IMR-90 (cell line): ENCODE data around the gene UBE2O. TPM values are rescaled to one million over a fixed set of nuclear protein-coding genes. Genes with fewer than 3 reads are reported as not detected.

Experiments used
- ATAC-seq: fragments of 200-7000 bp; cut with Tn5 transposase; 2 replicates; pipeline ENCODE4 v1.9.1; 2020; ENCODE audit warnings: low read depth, mild to moderate bottlenecking, moderate library complexity
- BruUV-seq: library from RNA; stranded (reverse); fragments of 400-500 nt; replicated peaks from 2 replicates; lab custom pipeline; 2021; lab: Mats Ljungman, UMichigan
- CTCF ChIA-PET: fragments of 300-600 bp; formaldehyde crosslinking; extraction: SDS; loops from one replicate; lab custom pipeline; 2021; ENCODE audit warnings: antibody characterized with exemption; lab: Yijun Ruan, JAX
- POLR2A ChIA-PET: fragments of 300-600 bp; sonication (Branson Sonifier 250); formaldehyde crosslinking; loops from one replicate; lab custom pipeline; 2022; ENCODE audit warnings: antibody characterized with exemption; ENCODE audit not compliant: unreplicated experiment; lab: Charles Lee
- DNase-seq: peaks from one replicate; pipeline ENCODE4 v3.0.0; 2013
- H2AFZ ChIP-seq: replicated peaks from 2 replicates; pipeline ENCODE3; 2013; ENCODE audit warnings: low read length, mild to moderate bottlenecking; ENCODE audit not compliant: poor library complexity
- H2AK5ac ChIP-seq: 2 replicates; pipeline ENCODE4 v1.6.1; 2013; ENCODE audit warnings: low read depth, low read length, inconsistent platforms
- H2AK9ac ChIP-seq: replicated peaks from 2 replicates; pipeline ENCODE3; 2013; ENCODE audit warnings: mild to moderate bottlenecking, low read depth, low read length, moderate library complexity; ENCODE audit not compliant: poor library complexity
- H2BK120ac ChIP-seq: 2 replicates; pipeline ENCODE4 v1.6.1; 2013; ENCODE audit warnings: low read depth, low read length, inconsistent platforms
- H2BK15ac ChIP-seq: 3 replicates; pipeline ENCODE4 v1.6.1; 2013; ENCODE audit warnings: low read depth, low read length, inconsistent platforms
- H2BK20ac ChIP-seq: 2 replicates; pipeline ENCODE4 v1.6.1; 2013; ENCODE audit warnings: low read depth, mild to moderate bottlenecking, inconsistent platforms, low read length, moderate library complexity
- H2BK5ac ChIP-seq: 2 replicates; pipeline ENCODE4 v1.6.1; 2013; ENCODE audit warnings: mild to moderate bottlenecking, low read depth, low read length, inconsistent platforms; ENCODE audit not compliant: poor library complexity, severe bottlenecking
- H3K14ac ChIP-seq: replicated peaks from 2 replicates; pipeline ENCODE4 v1.6.1; 2013; ENCODE audit warnings: low read depth, low read length, inconsistent platforms
- H3K18ac ChIP-seq: 2 replicates; pipeline ENCODE4 v1.6.1; 2013; ENCODE audit warnings: low read depth, low read length, control low read depth
- H3K23ac ChIP-seq: 2 replicates; pipeline ENCODE4 v1.6.1; 2013; ENCODE audit warnings: low read depth, low read length, inconsistent platforms
- H3K27ac ChIP-seq: 2 replicates; pipeline ENCODE4 v1.5.1; 2013; ENCODE audit warnings: mild to moderate bottlenecking, control low read depth, low read length; ENCODE audit not compliant: insufficient read depth
- H3K27me3 ChIP-seq: 2 replicates; pipeline ENCODE4 v1.6.1; 2013; ENCODE audit warnings: low read length; ENCODE audit not compliant: control insufficient read depth, insufficient read depth
- H3K36me3 ChIP-seq: 2 replicates; pipeline ENCODE4 v1.6.1; 2013; ENCODE audit warnings: low read length, mixed read lengths; ENCODE audit not compliant: control insufficient read depth, insufficient read depth
- H3K4ac ChIP-seq: 2 replicates; pipeline ENCODE4 v1.6.1; 2013; ENCODE audit warnings: low read depth, low read length, inconsistent platforms
- H3K4me1 ChIP-seq: 2 replicates; pipeline ENCODE4 v1.6.1; 2013; ENCODE audit warnings: low read length, mixed read lengths; ENCODE audit not compliant: control insufficient read depth, insufficient read depth
- H3K4me2 ChIP-seq: 2 replicates; pipeline ENCODE4 v1.6.1; 2013; ENCODE audit warnings: low read depth, mild to moderate bottlenecking, control low read depth, low read length, moderate library complexity
- H3K4me3 ChIP-seq: 2 replicates; pipeline ENCODE4 v1.5.1; 2013; ENCODE audit warnings: low read depth, mild to moderate bottlenecking, control low read depth, low read length, moderate library complexity; ENCODE audit not compliant: insufficient read depth
- H3K56ac ChIP-seq: 2 replicates; pipeline ENCODE4 v1.6.1; 2013; ENCODE audit warnings: low read length, inconsistent platforms; ENCODE audit not compliant: insufficient read depth; ENCODE audit errors: extremely low read depth
- H3K79me1 ChIP-seq, 2 experiments: 2 replicates each; pipeline ENCODE4 v1.6.1; 2013; ENCODE audit warnings: low read length in 2 of 2, inconsistent platforms in 1 of 2, low read depth in 1 of 2
- H3K9ac ChIP-seq: 2 replicates; pipeline ENCODE4 v1.6.1; 2013; ENCODE audit warnings: low read depth, low read length, control low read depth
- H3K9me1 ChIP-seq: 2 replicates; pipeline ENCODE4 v1.6.1; 2013; ENCODE audit warnings: low read length, inconsistent platforms; ENCODE audit not compliant: insufficient read depth
- H3K9me3 ChIP-seq: 2 replicates; pipeline ENCODE4 v1.6.1; 2013; ENCODE audit warnings: low read length; ENCODE audit not compliant: control insufficient read depth, insufficient read depth
- H4K20me1 ChIP-seq: 2 replicates; pipeline ENCODE4 v1.6.1; 2013; ENCODE audit warnings: low read length, inconsistent platforms; ENCODE audit not compliant: insufficient read depth
- H4K5ac ChIP-seq: 2 replicates; pipeline ENCODE4 v1.6.1; 2013; ENCODE audit warnings: mild to moderate bottlenecking, low read depth, low read length, control low read depth
- H4K8ac ChIP-seq, 2 experiments: 2 replicates each; pipeline ENCODE4 v1.6.1; 2013; ENCODE audit warnings: low read depth in 2 of 2, low read length in 2 of 2, control low read depth in 1 of 2, inconsistent platforms in 1 of 2
- H4K91ac ChIP-seq: 2 replicates; pipeline ENCODE4 v1.6.1; 2013; ENCODE audit warnings: low read depth, low read length, inconsistent platforms; ENCODE audit not compliant: insufficient read depth
- CTCF ChIP-seq: conservative IDR thresholded peaks from 2 replicates; pipeline ENCODE4 v1.5.1; 2012; ENCODE audit warnings: mild to moderate bottlenecking, low read depth, low read length, improper control_type of control experiment
- FOS ChIP-seq: fragments of 150-350 bp; IDR thresholded peaks from 2 replicates; pipeline ENCODE4 v1.6.1; 2016; ENCODE audit warnings: low read depth, low read length
- MAFK ChIP-seq: IDR thresholded peaks from 2 replicates; pipeline ENCODE4 v1.6.1; 2012; ENCODE audit warnings: low read depth, low read length, improper control_type of control experiment
- MXI1 ChIP-seq: IDR thresholded peaks from 2 replicates; pipeline ENCODE4 v1.6.1; 2012; ENCODE audit warnings: low read depth, mild to moderate bottlenecking, low read length, moderate library complexity, borderline replicate concordance
- NFE2L2 ChIP-seq: fragments of 150-350 bp; IDR thresholded peaks from 2 replicates; pipeline ENCODE4 v1.6.1; 2016; ENCODE audit warnings: low read depth, mild to moderate bottlenecking, low read length
- POLR2A ChIP-seq: IDR thresholded peaks from 2 replicates; pipeline ENCODE4 v1.6.1; 2012; ENCODE audit warnings: mild to moderate bottlenecking, low read depth, low read length
- RCOR1 ChIP-seq: IDR thresholded peaks from 2 replicates; pipeline ENCODE4 v1.6.1; 2012; ENCODE audit warnings: mild to moderate bottlenecking, low read length, improper control_type of control experiment; ENCODE audit not compliant: insufficient replicate concordance
- RFX5 ChIP-seq: IDR thresholded peaks from 2 replicates; pipeline ENCODE4 v1.8.0; 2012; ENCODE audit warnings: low read depth, mild to moderate bottlenecking, low read length, moderate library complexity
- USF2 ChIP-seq: fragments of 150-350 bp; IDR thresholded peaks from 2 replicates; pipeline ENCODE4 v1.6.1; 2017; ENCODE audit warnings: mild to moderate bottlenecking, antibody characterized with exemption, low read length, low read depth
- WGBS, 2 experiments: methylation state at CpG; one replicate each; pipeline versions ENCODE4 v1.1.5 to v1.1.7; 2013; ENCODE audit warnings: missing lambda C conversion rate in 2 of 2; ENCODE audit not compliant: insufficient read length in 1 of 2; ENCODE audit errors: extremely low coverage in 2 of 2; 5-methylcytosine and 5-hydroxymethylcytosine counted together
- dilution Hi-C: fragments of 300-500 bp; cut with HindIII; formaldehyde crosslinking; loops from one replicate; pipeline ENCODE4 v1.14.3; 2018; ENCODE audit warnings: low sequenced_read_pairs; ENCODE audit not compliant: unreplicated experiment
- in situ Hi-C: fragments of 300-500 bp; cut with MboI; formaldehyde crosslinking; loops from 3 replicates; pipeline ENCODE4 v1.14.3; 2019; ENCODE audit warnings: low sequenced_read_pairs, inconsistent platforms, mixed read lengths
- intact Hi-C: fragments of 100-400 bp; cut with micrococcal nuclease; formaldehyde crosslinking; loops from 2 replicates; pipeline ENCODE4 v1.10.0; 2022
- polyA plus RNA-seq, 3 experiments: library from polyadenylated mRNA; depleted of rRNA; stranded (reverse); fragments of >200 nt; gene quantifications; 2 replicates each; pipeline ENCODE4 v1.2.3, GENCODE V29; 2012; ENCODE audit warnings: low replicate concordance in 1 of 3
- total RNA-seq: library from RNA; depleted of rRNA; stranded (reverse); fragments of >200 nt; gene quantifications from 2 replicates; pipeline ENCODE4 v1.2.3, GENCODE V29; 2012

UBE2O gene
- total and polyA plus RNA-seq, 2 of the 4 experiments (the other 2 are of a cell fraction) = 17.6 TPM

GRCh38 chr17:76395980-76396379 is 57.0 kb downstream of the UBE2O start:
- H2BK120ac ChIP-seq = no peak overlapping the region
- H2BK5ac ChIP-seq = no peak overlapping the region
- no peak overlapping the region for H3K14ac ChIP-seq
- intact Hi-C loops = no loop called here
- H3K18ac ChIP-seq = no peak overlapping the region
- peaks cover 4% of the 10 kb centered on the region; the same call in 1 of the 2 replicates for H4K20me1 ChIP-seq
- WGBS, 2 experiments = 96% methylated on average over 11 of the region's 15 CpGs; no CpG with 5 or more reads in 1 of the 2 experiments
- no peak overlapping the region for H4K8ac ChIP-seq
- H3K4me1 ChIP-seq = no peaks in the 10 kb centered on the region
- H2AK9ac ChIP-seq = peak overlapping the region; percentile 53
- no peaks in the 10 kb centered on the region for H3K27me3 ChIP-seq
- no TSS peak for BruUV-seq
- no peak overlapping the region for H3K4me2 ChIP-seq
- H3K4ac ChIP-seq = no peak overlapping the region
- DNase-seq = no peak
- no peak overlapping the region for H3K4me3 ChIP-seq
- H3K36me3 ChIP-seq = peaks cover 69% of the 10 kb centered on the region
- H3K23ac ChIP-seq = no peak overlapping the region
- H3K56ac ChIP-seq = no peak overlapping the region
- TF ChIP-seq USF2 = no peak
- no peak for TF ChIP-seq MXI1
- no peak for TF ChIP-seq CTCF
- TF ChIP-seq MAFK = no peak
- no peak for TF ChIP-seq FOS
- no peak for TF ChIP-seq POLR2A
- TF ChIP-seq NFE2L2 = no peak
- TF ChIP-seq RCOR1 = no peak
- no peak for TF ChIP-seq RFX5
- H3K9me1 ChIP-seq = no peaks in the 10 kb centered on the region
- no peak for ATAC-seq
- peaks cover 0 to 3% of the 10 kb centered on the region in 2 experiments; a peak in 2 of 4 replicates for H3K79me1 ChIP-seq
- dilution Hi-C loops = no loop called here
- H3K9me3 ChIP-seq = no peaks in the 10 kb centered on the region
- no peak overlapping the region for H4K5ac ChIP-seq
- no peak overlapping the region for H2BK20ac ChIP-seq
- no peak overlapping the region for H2BK15ac ChIP-seq
- H4K91ac ChIP-seq = no peak overlapping the region
- no peak overlapping the region for H3K9ac ChIP-seq
- ChIA-PET POLR2A (no interaction called here), CTCF (no interaction called here)
- H2AFZ ChIP-seq = no peak overlapping the region
- no peak overlapping the region for H2AK5ac ChIP-seq
- H3K27ac ChIP-seq = no peak overlapping the region
- in situ Hi-C loops = loop anchor here (5.0 kb wide), 1 partner anchor 94 kb away; no protein-coding TSS in a partner anchor
